Measurements from ENCODE around the gene MYLK.

Gene MYLK

DNA sequence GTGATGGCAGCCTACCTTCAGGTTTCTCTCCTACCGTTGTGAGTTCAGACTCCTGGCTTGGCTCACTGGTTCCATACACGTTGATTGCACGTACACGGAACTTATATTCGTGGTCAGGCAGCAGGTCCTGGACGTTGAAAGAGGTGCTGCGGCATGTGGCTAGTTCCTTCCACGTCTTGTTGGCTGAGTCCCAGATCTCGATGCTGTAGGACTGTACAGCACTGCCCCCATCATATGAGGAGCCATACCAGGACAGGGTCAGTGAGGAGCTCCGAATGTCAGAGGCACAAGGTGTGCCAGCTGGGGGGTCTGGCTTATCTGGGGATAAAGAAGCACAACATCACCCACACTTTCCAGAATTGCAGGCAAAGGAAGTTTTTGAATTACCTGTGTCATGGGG is 227.0 kb downstream of the MYLK start:
- H3K9me3 ChIP-seq (ENCODE audit: control insufficient read depth, low read depth, low read length), result no peaks in the 10 kb centered on the region
- H3K4me3 ChIP-seq (ENCODE audit: low read length), result no peak overlapping the region
- no peak overlapping the region for H3K27ac ChIP-seq (ENCODE audit: low read length)
- no peaks in the 10 kb centered on the region for H3K27me3 ChIP-seq (ENCODE audit: control insufficient read depth, insufficient read depth, low read length)
- peaks cover 5% of the 10 kb centered on the region for H3K4me1 ChIP-seq (ENCODE audit: control insufficient read depth, low read depth, low read length)
- H3K36me3 ChIP-seq (ENCODE audit: control insufficient read depth, low read depth, low read length), result no peaks in the 10 kb centered on the region
- H3K9ac ChIP-seq (ENCODE audit: low read length), result no peak overlapping the region

DNA sequence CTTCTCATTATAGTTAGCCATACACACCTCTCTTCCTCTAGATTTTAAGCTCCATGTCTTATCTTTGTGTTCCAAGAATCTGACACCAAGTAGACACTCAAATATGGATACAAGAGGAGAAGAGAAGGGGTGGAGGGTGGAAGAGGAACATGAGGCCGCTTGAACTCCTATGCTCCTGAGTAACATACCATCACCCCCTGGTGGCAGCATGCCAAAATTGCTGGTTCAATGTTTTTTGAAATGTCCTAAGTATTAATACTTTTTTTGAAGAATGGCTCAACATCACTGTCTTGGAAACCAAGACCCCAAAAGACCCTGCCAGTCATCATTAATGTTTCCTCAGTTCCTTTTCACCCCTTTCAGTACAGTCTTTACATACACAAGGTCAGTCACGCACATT is 227.4 kb downstream of the MYLK start:
- Histone ChIP-seq H3K27me3 (ENCODE audit: control insufficient read depth, insufficient read depth, low read length) (no peaks in the 10 kb centered on the region), H3K9me3 (ENCODE audit: control insufficient read depth, low read depth, low read length) (no peaks in the 10 kb centered on the region), H3K9ac (ENCODE audit: low read length) (no peak overlapping the region), H3K36me3 (ENCODE audit: control insufficient read depth, low read depth, low read length) (no peaks in the 10 kb centered on the region), H3K27ac (ENCODE audit: low read length) (no peak overlapping the region), H3K4me3 (ENCODE audit: low read length) (no peak overlapping the region), H3K4me1 (ENCODE audit: control insufficient read depth, low read depth, low read length) (peaks cover 9% of the 10 kb centered on the region)

DNA sequence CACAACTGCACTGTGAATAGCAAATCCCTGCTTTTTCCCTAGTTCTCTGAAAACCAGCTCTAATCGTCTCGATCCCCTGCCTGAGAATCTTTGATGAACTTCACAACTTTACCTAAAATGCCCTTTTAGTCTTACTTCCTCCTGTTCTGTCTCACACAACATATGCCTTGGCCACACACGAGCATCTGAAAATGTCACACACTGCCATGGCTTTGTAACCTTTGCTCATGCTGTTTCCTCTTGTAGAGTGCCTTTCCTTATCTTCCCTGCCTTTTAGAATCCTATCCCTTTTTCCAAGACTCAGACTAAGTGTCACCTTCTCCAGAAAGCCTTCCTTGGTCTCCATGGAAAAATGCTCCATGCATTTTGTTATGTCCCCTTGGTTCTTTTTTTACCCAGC is 227.9 kb downstream of the MYLK start:
- peaks cover 11% of the 10 kb centered on the region for H3K4me1 ChIP-seq (ENCODE audit: control insufficient read depth, low read depth, low read length)
- no peaks in the 10 kb centered on the region for H3K36me3 ChIP-seq (ENCODE audit: control insufficient read depth, low read depth, low read length)
- H3K9ac ChIP-seq (ENCODE audit: low read length), result no peak overlapping the region

DNA sequence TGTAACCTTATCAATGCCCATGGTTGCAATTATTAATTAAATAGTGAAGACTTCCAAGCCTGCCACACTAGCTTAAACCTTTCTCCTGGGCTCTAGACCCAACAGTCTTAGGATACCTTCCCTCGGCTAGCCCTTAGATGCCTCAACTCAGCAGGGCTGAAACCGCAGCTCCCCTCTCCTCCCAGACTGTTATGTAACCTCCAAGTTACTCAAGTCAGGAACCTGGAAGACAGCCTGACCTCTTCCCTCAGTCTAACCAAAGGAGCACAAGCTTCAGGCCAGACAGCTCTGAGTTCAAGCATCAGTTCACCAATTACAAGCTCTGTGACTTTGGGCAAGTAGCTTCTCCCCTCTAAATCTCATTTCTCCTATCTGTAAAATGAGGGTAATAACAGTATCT is 228.7 kb downstream of the MYLK start:
- Histone ChIP-seq H3K4me3 (ENCODE audit: low read length) (no peak overlapping the region), H3K36me3 (ENCODE audit: control insufficient read depth, low read depth, low read length) (no peaks in the 10 kb centered on the region), H3K27ac (ENCODE audit: low read length) (no peak overlapping the region), H3K9me3 (ENCODE audit: control insufficient read depth, low read depth, low read length) (no peaks in the 10 kb centered on the region), H3K4me1 (ENCODE audit: control insufficient read depth, low read depth, low read length) (peaks cover 13% of the 10 kb centered on the region), H3K9ac (ENCODE audit: low read length) (no peak overlapping the region), H3K27me3 (ENCODE audit: control insufficient read depth, insufficient read depth, low read length) (no peaks in the 10 kb centered on the region)

More for the DNA sequence above, 227.9 kb downstream of the MYLK start:
- Histone ChIP-seq H3K27me3 (ENCODE audit: control insufficient read depth, insufficient read depth, low read length) (no peaks in the 10 kb centered on the region), H3K27ac (ENCODE audit: low read length) (no peak overlapping the region), H3K9me3 (ENCODE audit: control insufficient read depth, low read depth, low read length) (no peaks in the 10 kb centered on the region), H3K4me3 (ENCODE audit: low read length) (no peak overlapping the region)

DNA sequence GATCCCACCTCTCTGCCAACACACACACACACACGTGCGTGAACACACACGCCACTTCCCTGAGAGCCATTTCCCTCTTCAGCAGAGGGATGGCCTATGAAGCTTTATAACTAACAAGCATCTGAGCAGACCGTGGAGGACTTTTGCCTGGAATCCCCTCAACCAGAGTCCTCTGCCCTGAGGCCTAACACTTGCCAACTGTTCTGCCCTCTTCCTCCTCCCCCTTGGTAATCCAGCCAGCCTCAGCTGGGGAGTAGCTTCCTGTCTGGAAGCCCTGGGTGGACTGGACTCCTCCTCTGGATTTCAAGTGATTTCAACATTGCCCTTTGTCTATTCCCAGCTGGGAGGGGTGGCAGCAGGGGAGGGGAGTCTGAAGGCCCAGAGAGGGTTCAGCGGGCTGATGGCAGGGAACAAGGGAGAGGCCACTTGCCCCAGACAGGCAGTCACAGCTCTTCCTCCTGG is 230.9 kb downstream of the MYLK start:
- no peak overlapping the region for H3K27ac ChIP-seq (ENCODE audit: low read length)
- no peak overlapping the region for H3K4me3 ChIP-seq (ENCODE audit: low read length)
- no peak overlapping the region for H3K9ac ChIP-seq (ENCODE audit: low read length)
- no peaks in the 10 kb centered on the region for H3K9me3 ChIP-seq (ENCODE audit: control insufficient read depth, low read depth, low read length)
- H3K4me1 ChIP-seq (ENCODE audit: control insufficient read depth, low read depth, low read length), result peaks cover 13% of the 10 kb centered on the region
- no peaks in the 10 kb centered on the region for H3K36me3 ChIP-seq (ENCODE audit: control insufficient read depth, low read depth, low read length)
- no peaks in the 10 kb centered on the region for H3K27me3 ChIP-seq (ENCODE audit: control insufficient read depth, insufficient read depth, low read length)

DNA sequence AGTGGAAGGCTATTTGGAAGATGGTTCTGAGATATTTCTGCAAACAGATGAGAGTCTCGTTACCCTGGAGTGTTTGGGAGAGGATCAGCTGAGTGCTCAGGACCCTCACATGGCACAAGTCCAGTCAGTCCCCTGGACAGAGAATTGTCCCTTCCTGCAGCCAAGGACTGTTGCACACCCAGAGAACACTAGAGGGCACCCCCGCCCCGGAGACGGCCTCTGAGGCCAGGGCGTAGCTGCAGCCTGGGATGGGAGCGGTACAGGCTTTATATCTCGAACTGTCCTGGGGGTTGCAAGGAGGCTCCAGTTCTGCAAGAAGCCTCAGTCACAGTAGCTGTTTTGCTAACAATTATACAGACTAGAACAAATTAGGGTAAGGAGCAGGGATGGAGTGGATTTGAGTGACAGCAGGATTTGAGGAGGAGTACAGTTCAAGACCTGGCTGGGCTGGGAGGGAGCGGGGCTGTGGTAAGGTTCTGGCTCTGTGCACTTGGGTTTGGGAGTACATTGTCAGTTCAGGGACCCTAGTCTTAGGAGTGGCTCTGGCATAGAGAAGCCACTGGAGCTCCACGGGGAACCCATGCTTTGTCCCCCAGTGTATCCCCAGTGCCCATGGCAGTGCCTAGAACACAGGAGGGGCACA is 231.7 kb downstream of the MYLK start:
- no peak overlapping the region for H3K27ac ChIP-seq (ENCODE audit: low read length)
- H3K4me3 ChIP-seq (ENCODE audit: low read length), result no peak overlapping the region
- no peaks in the 10 kb centered on the region for H3K36me3 ChIP-seq (ENCODE audit: control insufficient read depth, low read depth, low read length)
- H3K27me3 ChIP-seq (ENCODE audit: control insufficient read depth, insufficient read depth, low read length), result no peaks in the 10 kb centered on the region
- no peaks in the 10 kb centered on the region for H3K9me3 ChIP-seq (ENCODE audit: control insufficient read depth, low read depth, low read length)
- peaks cover 13% of the 10 kb centered on the region for H3K4me1 ChIP-seq (ENCODE audit: control insufficient read depth, low read depth, low read length)
- no peak overlapping the region for H3K9ac ChIP-seq (ENCODE audit: low read length)

DNA sequence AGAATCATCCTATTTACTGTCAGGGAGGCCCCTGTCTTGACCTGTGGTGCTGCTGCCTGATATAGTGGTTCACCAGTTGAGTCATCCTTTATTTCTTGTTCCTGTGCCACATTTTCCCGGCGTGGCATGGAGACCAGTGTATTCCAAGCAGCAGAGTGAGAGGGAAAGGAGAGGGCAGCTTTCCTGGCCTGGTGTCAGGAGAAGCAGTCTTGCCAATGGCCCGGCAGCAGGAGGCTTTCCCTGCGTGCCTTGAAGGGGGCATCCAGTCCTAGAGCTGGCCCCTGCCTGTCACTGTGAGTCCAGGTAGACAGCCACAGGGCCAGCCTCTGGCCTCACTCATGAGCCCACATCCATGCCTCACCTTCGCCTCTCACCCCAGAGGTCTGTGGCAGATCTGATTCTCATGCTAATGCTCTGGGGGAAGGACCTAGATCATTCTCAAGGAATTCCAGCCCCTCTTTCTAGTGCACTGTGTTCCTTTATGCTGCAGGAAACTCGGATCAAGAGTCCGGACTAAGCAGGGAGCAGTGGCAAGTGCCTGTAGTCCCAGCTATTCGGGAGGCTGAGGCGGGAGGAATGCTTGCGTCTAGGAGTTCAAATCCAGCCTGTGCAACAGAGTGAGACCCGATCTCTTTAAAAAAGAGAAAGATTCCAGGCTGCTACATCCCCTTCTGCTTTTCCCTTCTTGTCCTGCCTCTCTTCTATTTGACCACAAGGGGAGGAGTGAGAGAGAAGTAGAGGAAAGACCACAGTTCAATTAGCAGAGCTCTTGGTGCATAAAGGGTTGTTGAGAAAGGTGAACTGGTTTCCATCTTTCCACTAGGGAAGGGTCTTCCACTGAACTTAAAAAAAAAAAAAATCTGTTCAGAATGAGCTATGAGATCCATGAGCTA is 232.4 kb downstream of the MYLK start:
- Histone ChIP-seq H3K36me3 (ENCODE audit: control insufficient read depth, low read depth, low read length) (no peaks in the 10 kb centered on the region), H3K9ac (ENCODE audit: low read length) (no peak overlapping the region), H3K9me3 (ENCODE audit: control insufficient read depth, low read depth, low read length) (no peaks in the 10 kb centered on the region), H3K4me1 (ENCODE audit: control insufficient read depth, low read depth, low read length) (peaks cover 13% of the 10 kb centered on the region), H3K4me3 (ENCODE audit: low read length) (no peak overlapping the region), H3K27ac (ENCODE audit: low read length) (no peak overlapping the region), H3K27me3 (ENCODE audit: control insufficient read depth, insufficient read depth, low read length) (no peaks in the 10 kb centered on the region)

DNA sequence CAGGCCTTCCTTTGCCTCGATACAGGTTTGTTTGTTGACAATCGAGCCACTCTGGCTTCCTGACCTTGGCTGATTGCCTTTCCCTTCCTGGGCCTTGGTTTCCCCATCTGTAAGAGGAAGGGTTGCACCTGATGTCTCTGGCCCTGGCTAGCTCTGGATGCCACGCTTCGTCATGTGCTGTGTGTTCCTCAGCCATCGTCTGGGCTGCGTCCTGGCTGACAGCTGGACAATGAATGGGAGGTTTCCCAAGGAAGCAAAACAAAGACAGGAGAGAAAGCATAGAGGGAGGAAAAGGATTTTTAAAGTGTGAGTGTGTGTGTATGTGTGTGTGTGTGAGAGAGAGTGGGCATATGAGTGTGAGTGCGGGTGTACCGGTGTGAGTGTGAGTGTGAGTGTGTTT is 234.0 kb downstream of the MYLK start:
- H3K9ac ChIP-seq (ENCODE audit: low read length), result no peak overlapping the region
- no peak overlapping the region for H3K4me3 ChIP-seq (ENCODE audit: low read length)
- H3K9me3 ChIP-seq (ENCODE audit: control insufficient read depth, low read depth, low read length), result no peaks in the 10 kb centered on the region
- H3K36me3 ChIP-seq (ENCODE audit: control insufficient read depth, low read depth, low read length), result no peaks in the 10 kb centered on the region
- H3K4me1 ChIP-seq (ENCODE audit: control insufficient read depth, low read depth, low read length), result peaks cover 13% of the 10 kb centered on the region
- H3K27ac ChIP-seq (ENCODE audit: low read length), result no peak overlapping the region
- no peaks in the 10 kb centered on the region for H3K27me3 ChIP-seq (ENCODE audit: control insufficient read depth, insufficient read depth, low read length)

DNA sequence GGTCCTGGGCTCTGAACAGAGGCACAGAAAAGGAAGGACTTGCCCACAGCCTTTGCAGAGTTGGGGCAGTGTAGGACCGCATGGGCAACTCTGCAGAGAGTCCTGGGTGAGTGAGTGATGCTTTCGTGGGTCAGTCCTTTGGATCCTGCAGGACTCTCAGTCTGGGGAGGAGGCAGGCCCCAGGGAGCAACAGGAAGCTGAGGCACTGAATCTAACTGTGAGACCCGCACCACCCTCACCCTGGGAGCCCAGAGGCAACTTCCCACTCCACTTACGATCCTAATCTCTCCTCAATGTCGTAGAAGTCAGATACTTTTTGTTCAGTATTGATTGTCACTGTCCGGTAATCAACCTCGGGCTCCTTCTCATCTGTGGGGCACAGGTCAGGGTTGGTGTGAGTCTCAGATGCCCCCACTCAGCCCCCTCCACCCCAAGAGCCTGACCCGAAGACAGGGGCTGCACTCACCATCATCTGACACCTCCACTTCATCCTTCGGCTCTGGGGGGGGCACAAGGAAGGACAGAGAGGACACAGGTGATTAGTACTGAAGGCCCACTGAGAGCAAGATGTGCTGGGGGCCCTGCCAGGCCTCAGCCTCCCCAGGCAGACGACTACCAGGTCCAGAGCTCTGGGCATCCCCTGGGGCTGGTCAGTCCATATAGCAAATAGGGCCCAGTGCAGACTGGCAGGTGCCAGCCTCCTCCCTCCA is 235.3 kb downstream of the MYLK start:
- Histone ChIP-seq H3K4me3 (ENCODE audit: low read length) (no peak overlapping the region), H3K27ac (ENCODE audit: low read length) (no peak overlapping the region), H3K36me3 (ENCODE audit: control insufficient read depth, low read depth, low read length) (no peaks in the 10 kb centered on the region), H3K4me1 (ENCODE audit: control insufficient read depth, low read depth, low read length) (peaks cover 13% of the 10 kb centered on the region), H3K9me3 (ENCODE audit: control insufficient read depth, low read depth, low read length) (no peaks in the 10 kb centered on the region), H3K9ac (ENCODE audit: low read length) (no peak overlapping the region), H3K27me3 (ENCODE audit: control insufficient read depth, insufficient read depth, low read length) (no peaks in the 10 kb centered on the region)

DNA sequence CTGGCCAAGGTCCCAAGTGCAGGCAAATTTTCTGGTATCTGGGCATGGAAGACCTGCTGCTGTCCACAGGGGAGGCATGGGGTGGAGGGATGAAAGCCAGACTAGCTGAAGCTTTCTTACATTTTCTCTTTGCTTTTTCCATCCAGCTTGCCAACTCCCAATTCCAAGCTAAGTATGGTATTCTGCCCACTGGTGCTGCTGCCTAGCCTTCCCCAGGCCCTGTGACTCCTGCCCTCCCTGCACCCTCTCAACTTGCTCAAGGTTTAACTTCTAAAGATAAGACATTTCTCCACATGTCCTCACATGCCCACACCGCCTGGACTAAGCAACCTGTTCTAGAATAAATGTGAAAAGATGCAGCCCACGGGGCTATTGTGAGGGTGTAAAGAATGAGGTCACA is 239.8 kb downstream of the MYLK start:
- Histone ChIP-seq H3K9ac (ENCODE audit: low read length) (no peak overlapping the region), H3K36me3 (ENCODE audit: control insufficient read depth, low read depth, low read length) (no peaks in the 10 kb centered on the region), H3K27me3 (ENCODE audit: control insufficient read depth, insufficient read depth, low read length) (no peaks in the 10 kb centered on the region), H3K9me3 (ENCODE audit: control insufficient read depth, low read depth, low read length) (no peaks in the 10 kb centered on the region), H3K4me3 (ENCODE audit: low read length) (no peak overlapping the region), H3K4me1 (ENCODE audit: control insufficient read depth, low read depth, low read length) (peaks cover 11% of the 10 kb centered on the region), H3K27ac (ENCODE audit: low read length) (no peak overlapping the region)

DNA sequence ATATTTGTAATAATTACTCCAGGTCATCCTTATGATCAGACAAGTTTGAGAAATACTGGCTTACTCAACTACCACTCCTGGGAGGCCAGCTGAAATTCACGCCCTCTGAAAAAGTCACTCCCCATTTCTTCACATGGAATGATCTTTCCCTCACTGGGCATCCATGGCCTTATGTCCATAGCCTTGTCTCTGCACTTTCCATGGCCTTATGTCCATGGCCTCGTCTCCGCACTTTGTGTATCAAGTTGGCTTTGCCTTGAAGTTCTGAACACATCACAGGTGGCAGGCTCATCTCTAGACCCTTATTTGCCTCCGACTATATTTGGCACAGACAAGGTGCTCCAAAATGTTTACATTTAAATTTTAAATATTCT is 241.2 kb downstream of the MYLK start:
- Histone ChIP-seq H3K36me3 (ENCODE audit: control insufficient read depth, low read depth, low read length) (no peaks in the 10 kb centered on the region), H3K4me3 (ENCODE audit: low read length) (no peak overlapping the region), H3K9me3 (ENCODE audit: control insufficient read depth, low read depth, low read length) (no peaks in the 10 kb centered on the region)

More for the DNA sequence above, 241.2 kb downstream of the MYLK start:
- Histone ChIP-seq H3K27ac (ENCODE audit: low read length) (no peak overlapping the region), H3K27me3 (ENCODE audit: control insufficient read depth, insufficient read depth, low read length) (no peaks in the 10 kb centered on the region), H3K9ac (ENCODE audit: low read length) (no peak overlapping the region), H3K4me1 (ENCODE audit: control insufficient read depth, low read depth, low read length) (peaks cover 11% of the 10 kb centered on the region)
